Parathyroid adenoma (tissue), 2 donors: ENCODE measurements around the gene VARS1.
"Not testable (repeated sequence)": the region's sequence is repeated elsewhere in the genome, so short reads cannot be mapped to it uniquely, and the experiment has no call there.

Experiments used
- H2AFZ ChIP-seq: fragments of 300-600 bp; sonication (generic); one replicate; pipeline ENCODE4 v1.7.0; 2017; ENCODE audit warnings: antibody characterized with exemption, mild to moderate bottlenecking
- H3K27ac ChIP-seq: fragments of 300-600 bp; sonication (generic); one replicate; pipeline ENCODE4 v1.7.0; 2017
- H3K27me3 ChIP-seq: fragments of 300-600 bp; sonication (generic); one replicate; pipeline ENCODE4 v1.7.0; 2017; ENCODE audit warnings: low read length; ENCODE audit not compliant: control insufficient read depth, insufficient read depth
- H3K36me3 ChIP-seq: fragments of 300-600 bp; sonication (generic); one replicate; pipeline ENCODE4 v1.7.0; 2017; ENCODE audit warnings: low read length; ENCODE audit not compliant: control insufficient read depth, insufficient read depth
- H3K4me1 ChIP-seq: fragments of 300-600 bp; sonication (generic); one replicate; pipeline ENCODE4 v1.7.0; 2017; ENCODE audit warnings: control low read depth
- H3K4me2 ChIP-seq: fragments of 300-600 bp; sonication (generic); one replicate; pipeline ENCODE4 v1.7.0; 2017; ENCODE audit warnings: low read length
- H3K4me3 ChIP-seq: fragments of 300-600 bp; sonication (generic); one replicate; pipeline ENCODE4 v1.7.0; 2017; ENCODE audit warnings: low read depth, low read length
- H3K79me2 ChIP-seq: fragments of 300-600 bp; sonication (generic); one replicate; pipeline ENCODE4 v1.7.0; 2017; ENCODE audit warnings: control low read depth
- H3K9ac ChIP-seq: fragments of 300-600 bp; sonication (generic); one replicate; pipeline ENCODE4 v1.7.0; 2017; ENCODE audit warnings: mild to moderate bottlenecking
- H3K9me3 ChIP-seq: fragments of 300-600 bp; sonication (generic); one replicate; pipeline ENCODE4 v1.7.0; 2017; ENCODE audit warnings: low read length; ENCODE audit not compliant: control insufficient read depth
- CTCF ChIP-seq: fragments of 300-600 bp; sonication (generic); IDR thresholded peaks from one replicate; pipeline ENCODE4 v1.7.0; 2017; ENCODE audit warnings: antibody characterized with exemption, mild to moderate bottlenecking
- donor health status: primary hyperparathyroidism.

The VARS1 gene

GRCh38 chr6:31826793-31827285 lies 31.3 kb upstream of the VARS1 start:
- peak overlapping the region; percentile 86 for H2AFZ ChIP-seq
- H3K27ac ChIP-seq = peak overlapping the region; percentile 98
- peaks cover 21% of the 10 kb centered on the region for H3K79me2 ChIP-seq
- H3K4me1 ChIP-seq = peaks cover 25% of the 10 kb centered on the region
- H3K27me3 ChIP-seq = no peaks in the 10 kb centered on the region
- H3K4me2 ChIP-seq = peak overlapping the region; percentile 92
- H3K9me3 ChIP-seq = no peaks in the 10 kb centered on the region
- H3K4me3 ChIP-seq = peak overlapping the region; percentile 98
- peak overlapping the region; percentile 34 for H3K9ac ChIP-seq
- no peaks in the 10 kb centered on the region for H3K36me3 ChIP-seq
- TF ChIP-seq CTCF = no peak

- Histone ChIP-seq H3K79me2 (peaks cover 8% of the 10 kb centered on the region), H3K4me2 (peak overlapping the region; percentile 92), H2AFZ (peak overlapping the region; percentile 86), H3K27me3 (no peaks in the 10 kb centered on the region), H3K9me3 (no peaks in the 10 kb centered on the region), H3K9ac (no peak overlapping the region), H3K36me3 (no peaks in the 10 kb centered on the region), H3K4me3 (peak overlapping the region; percentile 98), H3K27ac (peak overlapping the region; percentile 98), H3K4me1 (peaks cover 23% of the 10 kb centered on the region)
- no peak for TF ChIP-seq CTCF
These were observed 30.0 kb upstream of the VARS1 start for GRCh38 chr6:31825553-31825952.

DNA sequence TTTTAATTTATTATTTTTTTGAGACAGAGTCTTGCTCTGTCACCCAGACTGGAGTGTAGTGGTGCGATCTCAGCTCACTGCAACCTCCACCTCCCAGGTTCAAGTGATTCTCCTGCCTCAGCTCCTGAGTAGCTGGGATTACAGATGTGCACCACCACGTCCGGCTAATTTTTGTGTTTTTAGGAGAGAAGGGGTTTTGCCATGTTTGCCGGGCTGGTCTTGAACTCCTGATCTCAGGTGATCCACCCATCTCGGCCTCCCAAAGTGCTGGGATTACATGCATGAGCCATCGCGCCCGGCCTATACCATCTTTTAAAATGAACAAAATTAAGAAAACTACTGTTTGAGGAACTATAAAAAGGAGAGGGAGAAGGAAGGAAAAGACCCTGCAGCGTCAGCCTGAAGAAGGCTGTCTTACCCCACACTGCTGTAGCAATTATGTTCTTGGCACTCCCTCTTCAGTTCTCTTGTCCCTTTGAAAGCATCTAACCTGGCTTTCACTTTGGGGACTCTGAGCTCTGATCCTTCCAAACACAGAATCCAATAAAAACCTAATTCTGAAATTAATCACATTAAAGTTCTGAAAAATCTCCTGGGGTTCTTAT lies 28.1 kb upstream of the VARS1 start:
- H3K36me3 ChIP-seq, H3K4me2 ChIP-seq, H3K9me3 ChIP-seq, H2AFZ ChIP-seq, H3K4me3 ChIP-seq, H3K27me3 ChIP-seq, H3K79me2 ChIP-seq, H3K9ac ChIP-seq: not testable (repeated sequence)
- Histone ChIP-seq H3K27ac (peak overlapping the region; percentile 98), H3K4me1 (peaks cover 23% of the 10 kb centered on the region)

GRCh38 chr6:31822036-31822821 lies 26.7 kb upstream of the VARS1 start:
- TF ChIP-seq CTCF = no peak

DNA sequence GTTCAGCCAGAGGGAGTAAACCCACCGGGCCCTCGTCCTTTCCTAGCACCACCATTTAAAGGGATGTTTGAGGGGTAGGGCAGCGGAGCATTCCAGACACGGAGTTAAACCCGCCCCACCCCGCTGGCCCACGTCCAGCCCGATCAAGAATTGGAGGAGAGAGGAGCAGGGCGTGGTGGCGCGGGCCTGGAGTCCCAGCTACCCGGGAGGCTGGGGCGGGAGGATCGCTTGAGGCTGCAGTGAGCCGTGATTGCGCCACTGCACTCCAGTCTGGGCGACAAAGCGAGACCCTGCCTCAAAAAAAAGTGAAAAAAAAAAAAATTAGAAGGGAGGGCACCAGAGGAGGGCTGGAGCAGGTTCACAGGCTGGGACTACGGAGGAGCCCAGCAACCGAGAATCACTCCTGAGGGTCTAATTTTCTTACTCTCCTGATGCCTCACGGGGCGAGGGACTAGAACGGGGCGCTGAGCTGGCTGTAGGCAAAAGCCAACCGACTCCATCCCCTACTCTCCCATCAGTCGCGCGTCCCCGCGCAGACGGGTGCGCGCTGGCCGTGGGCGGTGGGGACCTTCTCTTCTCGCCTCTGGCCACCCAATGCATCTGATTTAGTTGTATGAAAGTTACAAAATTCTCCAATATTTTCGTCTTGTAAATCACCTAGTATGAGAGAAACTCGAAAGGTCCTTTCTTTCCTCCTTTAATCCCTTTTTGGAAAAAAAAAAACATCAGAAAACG lies 25.9 kb upstream of the VARS1 start:
- TF ChIP-seq CTCF = no peak
- peak overlapping the region; percentile 99 for H3K4me2 ChIP-seq
- H3K27ac ChIP-seq = peak overlapping the region; percentile 98
- H3K27me3 ChIP-seq = no peaks in the 10 kb centered on the region
- H3K36me3 ChIP-seq = no peaks in the 10 kb centered on the region
- peak overlapping the region; percentile 77 for H2AFZ ChIP-seq
- peak overlapping the region; percentile 94 for H3K4me3 ChIP-seq
- peak overlapping the region; percentile 31 for H3K9ac ChIP-seq
- H3K79me2 ChIP-seq = no peaks in the 10 kb centered on the region
- H3K4me1 ChIP-seq = peaks cover 22% of the 10 kb centered on the region
- H3K9me3 ChIP-seq = no peaks in the 10 kb centered on the region

More at GRCh38 chr6:31822036-31822821, 26.7 kb upstream of the VARS1 start:
- H3K9ac ChIP-seq = peak overlapping the region; percentile 46
- H3K4me1 ChIP-seq = peaks cover 23% of the 10 kb centered on the region
- H2AFZ ChIP-seq = peak overlapping the region; percentile 77
- no peaks in the 10 kb centered on the region for H3K36me3 ChIP-seq
- no peaks in the 10 kb centered on the region for H3K27me3 ChIP-seq
- no peaks in the 10 kb centered on the region for H3K9me3 ChIP-seq
- H3K27ac ChIP-seq = peak overlapping the region; percentile 98
- peak overlapping the region; percentile 94 for H3K4me3 ChIP-seq
- no peaks in the 10 kb centered on the region for H3K79me2 ChIP-seq
- peak overlapping the region; percentile 99 for H3K4me2 ChIP-seq

GRCh38 chr6:31820399-31820798 lies 24.8 kb upstream of the VARS1 start:
- H3K27ac ChIP-seq = peak overlapping the region; percentile 98
- peaks cover 11% of the 10 kb centered on the region for H3K4me1 ChIP-seq
- peak overlapping the region; percentile 99 for H3K4me2 ChIP-seq
- not testable (repeated sequence) for H3K9me3 ChIP-seq, H3K9ac ChIP-seq, H3K79me2 ChIP-seq, H3K27me3 ChIP-seq, H2AFZ ChIP-seq, H3K36me3 ChIP-seq
- H3K4me3 ChIP-seq = peak overlapping the region; percentile 94
